Measurements from ENCODE around the gene HLCS. TPM values are rescaled to one million over a fixed set of nuclear protein-coding genes. Genes with fewer than 3 reads are reported as not detected.

HLCS gene
- total RNA-seq, 1 donor from 2014 or later = 20.2 TPM

DNA sequence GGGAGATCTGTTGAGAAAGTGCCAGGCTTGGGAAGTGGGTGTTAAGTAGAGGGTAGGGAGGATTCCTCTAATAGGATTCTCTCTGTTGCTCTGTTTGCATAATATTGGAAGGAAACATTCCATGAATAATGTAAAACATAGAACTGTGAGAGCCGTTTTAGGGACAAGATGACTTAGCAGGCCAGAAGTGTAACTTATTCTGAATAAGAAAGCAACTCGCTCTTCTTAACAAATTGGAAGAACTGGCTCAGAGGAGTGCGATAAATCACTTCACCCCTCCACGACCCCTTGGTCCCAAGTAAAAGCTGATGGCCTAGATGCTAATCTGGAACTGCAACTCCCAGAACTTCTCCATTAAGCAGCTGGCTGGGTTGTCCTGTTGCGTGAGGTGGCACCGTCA lies 248.5 kb downstream of the HLCS start:
- no peak overlapping the region for H3K4me3 Mint-ChIP-seq
- H3K36me3 Mint-ChIP-seq = no peaks in the 10 kb centered on the region
- no peak overlapping the region for H3K27ac Mint-ChIP-seq
- H3K27me3 Mint-ChIP-seq (ENCODE audit: low read depth) = peaks cover 91% of the 10 kb centered on the region
- DNase-seq (ENCODE audit: low spot score in 2 of 2, unreplicated experiment in 2 of 2) = no peak
- TF ChIP-seq, protein P1, sequence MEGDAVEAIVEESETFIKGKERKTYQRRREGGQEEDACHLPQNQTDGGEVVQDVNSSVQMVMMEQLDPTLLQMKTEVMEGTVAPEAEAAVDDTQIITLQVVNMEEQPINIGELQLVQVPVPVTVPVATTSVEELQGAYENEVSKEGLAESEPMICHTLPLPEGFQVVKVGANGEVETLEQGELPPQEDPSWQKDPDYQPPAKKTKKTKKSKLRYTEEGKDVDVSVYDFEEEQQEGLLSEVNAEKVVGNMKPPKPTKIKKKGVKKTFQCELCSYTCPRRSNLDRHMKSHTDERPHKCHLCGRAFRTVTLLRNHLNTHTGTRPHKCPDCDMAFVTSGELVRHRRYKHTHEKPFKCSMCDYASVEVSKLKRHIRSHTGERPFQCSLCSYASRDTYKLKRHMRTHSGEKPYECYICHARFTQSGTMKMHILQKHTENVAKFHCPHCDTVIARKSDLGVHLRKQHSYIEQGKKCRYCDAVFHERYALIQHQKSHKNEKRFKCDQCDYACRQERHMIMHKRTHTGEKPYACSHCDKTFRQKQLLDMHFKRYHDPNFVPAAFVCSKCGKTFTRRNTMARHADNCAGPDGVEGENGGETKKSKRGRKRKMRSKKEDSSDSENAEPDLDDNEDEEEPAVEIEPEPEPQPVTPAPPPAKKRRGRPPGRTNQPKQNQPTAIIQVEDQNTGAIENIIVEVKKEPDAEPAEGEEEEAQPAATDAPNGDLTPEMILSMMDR (IDR thresholded peaks at IDR 0.05; ENCODE audit: unreplicated experiment) = no peak
- no peaks in the 10 kb centered on the region for H3K4me1 Mint-ChIP-seq
- H3K9me3 Mint-ChIP-seq = peaks cover 4% of the 10 kb centered on the region

GRCh38 chr21:36716836-36717235 lies 249.6 kb downstream of the HLCS start:
- no peak for DNase-seq (ENCODE audit: low spot score in 2 of 2, unreplicated experiment in 2 of 2)
- Mint-ChIP-seq H3K9me3 (peaks cover 4% of the 10 kb centered on the region), H3K4me1 (no peaks in the 10 kb centered on the region), H3K36me3 (no peaks in the 10 kb centered on the region), H3K27me3 (ENCODE audit: low read depth) (peaks cover 94% of the 10 kb centered on the region), H3K4me3 (no peak overlapping the region), H3K27ac (no peak overlapping the region)
- TF ChIP-seq, protein P1 (IDR thresholded peaks at IDR 0.05; ENCODE audit: unreplicated experiment) = no peak

DNA sequence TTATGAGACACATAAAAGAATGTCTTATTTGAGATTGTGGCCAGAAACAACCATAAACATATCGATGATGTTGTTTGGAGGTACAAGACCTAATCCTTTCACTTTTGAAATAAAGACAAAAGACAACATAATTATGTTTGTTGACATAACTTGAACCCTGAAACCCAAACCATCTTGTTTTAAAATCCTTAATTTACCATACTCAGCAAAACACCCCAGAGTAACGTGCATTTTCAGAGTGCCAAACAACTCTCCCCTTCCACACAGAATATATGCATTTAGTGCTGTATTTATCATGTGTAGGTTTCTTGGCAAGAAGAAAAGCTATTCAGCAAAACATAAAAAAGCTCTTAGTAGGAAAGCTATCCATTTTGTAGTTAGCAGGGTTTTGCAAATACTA lies 250.1 kb downstream of the HLCS start:
- Mint-ChIP-seq H3K4me3 (no peak overlapping the region), H3K9me3 (peaks cover 4% of the 10 kb centered on the region), H3K4me1 (no peaks in the 10 kb centered on the region), H3K27ac (no peak overlapping the region), H3K36me3 (no peaks in the 10 kb centered on the region), H3K27me3 (ENCODE audit: low read depth) (peaks cover 96% of the 10 kb centered on the region)
- TF ChIP-seq, protein P1 (IDR thresholded peaks at IDR 0.05; ENCODE audit: unreplicated experiment) = no peak
- DNase-seq (ENCODE audit: low spot score in 2 of 2, unreplicated experiment in 2 of 2) = no peak

DNA sequence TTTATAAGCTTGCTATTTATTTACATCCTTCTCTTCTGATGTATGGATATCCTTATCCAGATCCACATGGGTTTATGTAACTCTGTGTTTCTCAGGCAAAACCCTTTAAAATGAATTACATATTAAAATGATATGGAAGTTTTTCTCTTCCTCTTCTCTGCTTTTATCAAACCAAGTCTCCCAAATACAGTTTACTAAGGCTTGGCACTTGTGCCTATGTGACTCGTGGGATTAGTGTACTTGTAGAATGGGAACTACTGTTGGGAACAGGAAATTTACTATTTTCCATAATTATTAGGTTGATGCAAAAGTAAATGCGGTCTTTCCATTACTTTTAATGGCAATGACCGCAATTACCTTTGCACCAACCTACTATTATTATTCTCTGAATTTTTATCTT lies 252.7 kb downstream of the HLCS start:
- Mint-ChIP-seq H3K4me1 (peaks cover 9% of the 10 kb centered on the region), H3K9me3 (peaks cover 4% of the 10 kb centered on the region), H3K27me3 (ENCODE audit: low read depth) (peaks cover 98% of the 10 kb centered on the region), H3K27ac (no peak overlapping the region), H3K4me3 (no peak overlapping the region), H3K36me3 (no peaks in the 10 kb centered on the region)
- TF ChIP-seq, protein P1 (IDR thresholded peaks at IDR 0.05; ENCODE audit: unreplicated experiment) = no peak
- no peak for DNase-seq (ENCODE audit: low spot score in 2 of 2, unreplicated experiment in 2 of 2)

DNA sequence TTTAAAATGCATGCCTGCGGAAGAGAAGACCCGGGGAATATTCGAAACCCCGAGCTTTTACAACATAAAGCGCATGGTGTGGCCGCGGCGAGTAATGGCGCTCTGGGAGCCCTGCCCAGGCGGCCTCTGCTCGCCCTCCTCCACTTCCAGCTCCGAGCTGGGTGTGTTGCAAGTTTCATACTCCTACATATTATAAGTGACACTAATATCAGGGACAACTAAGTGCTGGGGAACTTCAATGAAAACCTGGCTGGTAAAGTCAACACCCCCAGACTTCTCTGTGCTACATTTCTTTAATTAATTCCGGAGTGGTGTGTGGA lies 255.8 kb downstream of the HLCS start:
- DNase-seq (ENCODE audit: low spot score in 2 of 2, unreplicated experiment in 2 of 2) = no peak

More for the DNA sequence above, 255.8 kb downstream of the HLCS start:
- TF ChIP-seq, protein P1 (IDR thresholded peaks at IDR 0.05; ENCODE audit: unreplicated experiment) = no peak
- peaks cover 19% of the 10 kb centered on the region for H3K4me1 Mint-ChIP-seq
- H3K27ac Mint-ChIP-seq = no peak overlapping the region
- no peaks in the 10 kb centered on the region for H3K36me3 Mint-ChIP-seq
- peaks cover 4% of the 10 kb centered on the region for H3K9me3 Mint-ChIP-seq
- H3K4me3 Mint-ChIP-seq = peak overlapping the region; percentile 46
- peaks cover 98% of the 10 kb centered on the region for H3K27me3 Mint-ChIP-seq (ENCODE audit: low read depth)
